HG03066 (cell line): ENCODE measurements around the gene ERGIC1.
"Not testable (repeated sequence)": the region's sequence is repeated elsewhere in the genome, so short reads cannot be mapped to it uniquely, and the experiment has no call there.

Source experiments
- ATAC-seq: cut with Tn5 transposase; IDR thresholded peaks from one replicate; pipeline ENCODE4 v1.9.1; 2021; ENCODE audit warnings: low read depth; ENCODE audit not compliant: unreplicated experiment

ERGIC1 gene

GRCh38 chr5:172845576-172845975 is 11.5 kb downstream of the ERGIC1 start:
- no peak for ATAC-seq

- no peak for ATAC-seq
Observed at GRCh38 chr5:172846249-172846648, 12.2 kb downstream of the ERGIC1 start.

- ATAC-seq: no peak
Observed at GRCh38 chr5:172846677-172847076, 12.6 kb downstream of the ERGIC1 start.

- not testable (repeated sequence) for ATAC-seq
Observed at GRCh38 chr5:172847584-172847983, 13.5 kb downstream of the ERGIC1 start.

GRCh38 chr5:172848419-172848818 is 14.4 kb downstream of the ERGIC1 start:
- no peak for ATAC-seq

- peak; percentile 59 for ATAC-seq
Observed at GRCh38 chr5:172849606-172850453, 15.8 kb downstream of the ERGIC1 start.

GRCh38 chr5:172850454-172850797 is 16.4 kb downstream of the ERGIC1 start:
- ATAC-seq: no peak

GRCh38 chr5:172851254-172851653 is 17.2 kb downstream of the ERGIC1 start:
- ATAC-seq: not testable (repeated sequence)

GRCh38 chr5:172852490-172853354 is 18.7 kb downstream of the ERGIC1 start:
- no peak for ATAC-seq

- ATAC-seq: no peak
Observed at GRCh38 chr5:172853355-172853975, 19.4 kb downstream of the ERGIC1 start.

GRCh38 chr5:172854451-172854871 is 20.4 kb downstream of the ERGIC1 start:
- ATAC-seq: no peak

GRCh38 chr5:172854971-172855370 is 20.9 kb downstream of the ERGIC1 start:
- ATAC-seq: no peak

GRCh38 chr5:172855597-172856292 is 21.7 kb downstream of the ERGIC1 start:
- ATAC-seq: no peak

GRCh38 chr5:172856336-172856735 is 22.3 kb downstream of the ERGIC1 start:
- no peak for ATAC-seq

- no peak for ATAC-seq
Observed at GRCh38 chr5:172857982-172858381, 23.9 kb downstream of the ERGIC1 start.

GRCh38 chr5:172858511-172858989 is 24.5 kb downstream of the ERGIC1 start:
- no peak for ATAC-seq

GRCh38 chr5:172858990-172859811 is 25.1 kb downstream of the ERGIC1 start:
- ATAC-seq: no peak

- no peak for ATAC-seq
Observed at GRCh38 chr5:172859966-172860365, 25.9 kb downstream of the ERGIC1 start.
